PC-3 (cell line): ENCODE data around the gene PGM2L1. TPM values are rescaled to one million over a fixed set of nuclear protein-coding genes. Genes with fewer than 3 reads are reported as not detected.

ENCODE experiments used
- ATAC-seq: fragments of 200-7000 bp; cut with Tn5 transposase; 2 replicates; pipeline ENCODE4 v1.9.1; 2020; ENCODE audit warnings: mild to moderate bottlenecking, moderate library complexity
- BruUV-seq: library from RNA; stranded (reverse); fragments of 400-500 nt; replicated peaks from 2 replicates; lab custom pipeline; 2021; lab: Mats Ljungman, UMichigan
- CTCF ChIA-PET: fragments of 300-600 bp; sonication (Branson Sonifier 250); formaldehyde crosslinking; loops from one replicate; lab custom pipeline; 2022; ENCODE audit warnings: antibody characterized with exemption; lab: Charles Lee
- POLR2A ChIA-PET: fragments of 300-600 bp; sonication (Branson Sonifier 250); formaldehyde crosslinking; loops from one replicate; lab custom pipeline; 2022; ENCODE audit warnings: antibody characterized with exemption; ENCODE audit not compliant: unreplicated experiment; lab: Charles Lee
- DNase-seq: peaks from one replicate; pipeline ENCODE4 v3.0.0-alpha.2; 2015
- H2AFZ ChIP-seq: fragments of 300-600 bp; sonication (generic); 2 replicates; pipeline ENCODE4 v1.6.0; 2016; ENCODE audit warnings: antibody characterized with exemption, low read length
- H3F3A ChIP-seq: fragments of 300-600 bp; sonication (generic); one replicate; pipeline ENCODE4 v1.6.0; 2017; ENCODE audit warnings: antibody characterized with exemption, low read length, control low read depth, mild to moderate bottlenecking; ENCODE audit not compliant: unreplicated experiment
- H3K27ac ChIP-seq: fragments of 300-600 bp; sonication (generic); 2 replicates; pipeline ENCODE4 v1.5.1; 2016; ENCODE audit warnings: mild to moderate bottlenecking, low read length
- H3K27me3 ChIP-seq: fragments of 300-600 bp; sonication (generic); 2 replicates; pipeline ENCODE4 v1.6.1; 2016; ENCODE audit warnings: low read length, mixed read lengths
- H3K36me3 ChIP-seq: fragments of 300-600 bp; sonication (generic); 2 replicates; pipeline ENCODE4 v1.6.1; 2016; ENCODE audit warnings: low read depth, mixed run types, low read length, mixed read lengths
- H3K4me1 ChIP-seq: fragments of 300-600 bp; sonication (generic); 2 replicates; pipeline ENCODE4 v1.5.1; 2016; ENCODE audit warnings: low read length; ENCODE audit not compliant: insufficient read depth
- H3K4me2 ChIP-seq: fragments of 300-600 bp; sonication (generic); 2 replicates; pipeline ENCODE4 v1.6.0; 2016; ENCODE audit warnings: low read length
- H3K4me3 ChIP-seq: fragments of 300-600 bp; sonication (generic); 2 replicates; pipeline ENCODE4 v1.5.1; 2016; ENCODE audit warnings: mild to moderate bottlenecking, low read length, mixed read lengths
- H3K79me2 ChIP-seq: fragments of 300-600 bp; sonication (generic); 2 replicates; pipeline ENCODE4 v1.6.1; 2017; ENCODE audit warnings: low read length, mixed read lengths
- H3K9ac ChIP-seq: fragments of 300-600 bp; sonication (generic); 2 replicates; pipeline ENCODE4 v1.6.0; 2016; ENCODE audit warnings: mild to moderate bottlenecking, low read length
- H3K9me2 ChIP-seq: fragments of 300-600 bp; sonication (generic); replicated peaks from 2 replicates; pipeline ENCODE4 v1.6.1; 2016; ENCODE audit warnings: mixed run types, low read length, mixed read lengths
- H3K9me3 ChIP-seq: fragments of 300-600 bp; sonication (generic); 2 replicates; pipeline ENCODE4 v1.6.1; 2016; ENCODE audit warnings: low read length, mixed read lengths
- H4K20me1 ChIP-seq: fragments of 300-600 bp; sonication (generic); 2 replicates; pipeline ENCODE4 v1.6.1; 2016; ENCODE audit warnings: low read length, mixed read lengths
- EZH2 ChIP-seq: fragments of 300-600 bp; sonication (generic); IDR thresholded peaks from one replicate; pipeline ENCODE4 v1.6.1; 2017; ENCODE audit warnings: antibody characterized with exemption, mild to moderate bottlenecking, low read length; ENCODE audit not compliant: unreplicated experiment
- EZH2phosphoT487 ChIP-seq: fragments of 300-600 bp; sonication (generic); IDR thresholded peaks from 2 replicates; pipeline ENCODE4 v1.6.1; 2018; ENCODE audit warnings: mild to moderate bottlenecking, antibody characterized with exemption, low read length, borderline replicate concordance
- intact Hi-C: fragments of 100-400 bp; cut with micrococcal nuclease; formaldehyde crosslinking; loops from 2 replicates; pipeline ENCODE4 v1.9.0; 2023
- total RNA-seq: library from RNA; depleted of rRNA; stranded (reverse); fragments of >200 nt; gene quantifications from 2 replicates; pipeline ENCODE4 v1.2.3, GENCODE V29; 2014
- TF ChIP-seq, protein P1 (sequence below): fragments of 300-600 bp; sonication (generic); conservative IDR thresholded peaks from 2 replicates; pipeline ENCODE4 v1.5.1; 2017; ENCODE audit warnings: antibody characterized with exemption, low read depth, mild to moderate bottlenecking, low read length

The PGM2L1 gene
- total RNA-seq, 1 experiment from 2014 or later, result 1.9 TPM

DNA sequence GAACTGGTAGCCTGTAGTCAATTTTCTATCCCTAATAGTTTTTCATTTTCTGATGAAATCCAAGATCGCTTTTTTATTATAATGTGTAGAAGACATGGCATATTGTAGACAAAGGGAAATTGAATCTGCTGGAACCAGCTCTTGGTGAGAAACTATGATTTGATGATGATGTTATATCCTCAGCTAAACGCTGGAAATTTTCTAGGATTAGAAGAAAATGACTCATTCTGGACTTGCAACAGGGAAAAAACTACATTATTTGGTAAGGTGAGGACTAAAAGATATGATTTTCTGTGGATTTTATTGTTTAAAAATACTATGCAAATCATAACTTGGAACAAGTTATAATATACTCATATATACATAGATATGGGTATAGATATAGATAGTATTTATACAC is 14.1 kb upstream of the PGM2L1 start:
- no TSS peak for BruUV-seq
- H3K4me3 ChIP-seq, result no peak overlapping the region
- H3K9me3 ChIP-seq, result no peaks in the 10 kb centered on the region
- H3K4me2 ChIP-seq, result no peak overlapping the region
- no peaks in the 10 kb centered on the region for H3K79me2 ChIP-seq
- TF ChIP-seq EZH2 (no peak), EZH2phosphoT487 (no peak)
- TF ChIP-seq, protein P1, sequence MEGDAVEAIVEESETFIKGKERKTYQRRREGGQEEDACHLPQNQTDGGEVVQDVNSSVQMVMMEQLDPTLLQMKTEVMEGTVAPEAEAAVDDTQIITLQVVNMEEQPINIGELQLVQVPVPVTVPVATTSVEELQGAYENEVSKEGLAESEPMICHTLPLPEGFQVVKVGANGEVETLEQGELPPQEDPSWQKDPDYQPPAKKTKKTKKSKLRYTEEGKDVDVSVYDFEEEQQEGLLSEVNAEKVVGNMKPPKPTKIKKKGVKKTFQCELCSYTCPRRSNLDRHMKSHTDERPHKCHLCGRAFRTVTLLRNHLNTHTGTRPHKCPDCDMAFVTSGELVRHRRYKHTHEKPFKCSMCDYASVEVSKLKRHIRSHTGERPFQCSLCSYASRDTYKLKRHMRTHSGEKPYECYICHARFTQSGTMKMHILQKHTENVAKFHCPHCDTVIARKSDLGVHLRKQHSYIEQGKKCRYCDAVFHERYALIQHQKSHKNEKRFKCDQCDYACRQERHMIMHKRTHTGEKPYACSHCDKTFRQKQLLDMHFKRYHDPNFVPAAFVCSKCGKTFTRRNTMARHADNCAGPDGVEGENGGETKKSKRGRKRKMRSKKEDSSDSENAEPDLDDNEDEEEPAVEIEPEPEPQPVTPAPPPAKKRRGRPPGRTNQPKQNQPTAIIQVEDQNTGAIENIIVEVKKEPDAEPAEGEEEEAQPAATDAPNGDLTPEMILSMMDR, result no peak
- no peaks in the 10 kb centered on the region for H3K9me2 ChIP-seq
- H2AFZ ChIP-seq, result no peak overlapping the region
- H3K4me1 ChIP-seq, result peaks cover 15% of the 10 kb centered on the region
- no peak overlapping the region for H3K27ac ChIP-seq
- DNase-seq (no peak), ATAC-seq (no peak)
- no peaks in the 10 kb centered on the region for H3F3A ChIP-seq
- intact Hi-C loops, result no loop called here
- ChIA-PET POLR2A (no interaction called here), CTCF (no interaction called here)
- H4K20me1 ChIP-seq, result no peaks in the 10 kb centered on the region
- no peaks in the 10 kb centered on the region for H3K36me3 ChIP-seq
- no peak overlapping the region for H3K9ac ChIP-seq
- no peaks in the 10 kb centered on the region for H3K27me3 ChIP-seq

DNA sequence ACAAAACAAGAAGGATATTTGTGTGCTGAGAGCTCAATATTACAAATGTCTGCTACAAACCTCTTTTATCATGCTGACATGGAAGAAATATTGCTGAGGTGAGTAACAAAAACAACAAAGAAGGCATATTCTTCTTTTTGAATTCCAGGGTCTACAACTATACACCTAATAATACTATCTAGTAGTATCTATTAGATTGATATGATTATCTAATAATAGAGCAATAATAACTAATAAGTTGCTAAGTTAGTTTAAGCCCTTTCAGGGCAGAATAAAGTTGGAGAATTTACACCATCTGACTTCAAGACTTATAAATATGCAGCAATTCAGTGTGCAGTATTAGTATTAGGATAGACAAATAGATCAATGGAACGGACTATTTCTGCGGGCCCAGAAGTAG is 11.4 kb upstream of the PGM2L1 start:
- H3K27ac ChIP-seq, result no peak overlapping the region
- no peaks in the 10 kb centered on the region for H3K9me2 ChIP-seq
- H3K27me3 ChIP-seq, result no peaks in the 10 kb centered on the region
- no peaks in the 10 kb centered on the region for H3K36me3 ChIP-seq
- H3F3A ChIP-seq, result no peaks in the 10 kb centered on the region
- intact Hi-C loops, result no loop called here
- DNase-seq (no peak), ATAC-seq (no peak)
- no peak overlapping the region for H3K4me2 ChIP-seq
- TF ChIP-seq EZH2phosphoT487 (no peak), EZH2 (no peak)
- TF ChIP-seq, protein P1, result no peak
- no peaks in the 10 kb centered on the region for H3K79me2 ChIP-seq
- no peak overlapping the region for H3K4me3 ChIP-seq
- BruUV-seq, result no TSS peak
- H3K9ac ChIP-seq, result no peak overlapping the region
- POLR2A ChIA-PET, result no interaction called here
- H4K20me1 ChIP-seq, result no peaks in the 10 kb centered on the region
- no peak overlapping the region for H2AFZ ChIP-seq
- CTCF ChIA-PET, result no interaction called here
- no peaks in the 10 kb centered on the region for H3K9me3 ChIP-seq
- H3K4me1 ChIP-seq, result no peaks in the 10 kb centered on the region

DNA sequence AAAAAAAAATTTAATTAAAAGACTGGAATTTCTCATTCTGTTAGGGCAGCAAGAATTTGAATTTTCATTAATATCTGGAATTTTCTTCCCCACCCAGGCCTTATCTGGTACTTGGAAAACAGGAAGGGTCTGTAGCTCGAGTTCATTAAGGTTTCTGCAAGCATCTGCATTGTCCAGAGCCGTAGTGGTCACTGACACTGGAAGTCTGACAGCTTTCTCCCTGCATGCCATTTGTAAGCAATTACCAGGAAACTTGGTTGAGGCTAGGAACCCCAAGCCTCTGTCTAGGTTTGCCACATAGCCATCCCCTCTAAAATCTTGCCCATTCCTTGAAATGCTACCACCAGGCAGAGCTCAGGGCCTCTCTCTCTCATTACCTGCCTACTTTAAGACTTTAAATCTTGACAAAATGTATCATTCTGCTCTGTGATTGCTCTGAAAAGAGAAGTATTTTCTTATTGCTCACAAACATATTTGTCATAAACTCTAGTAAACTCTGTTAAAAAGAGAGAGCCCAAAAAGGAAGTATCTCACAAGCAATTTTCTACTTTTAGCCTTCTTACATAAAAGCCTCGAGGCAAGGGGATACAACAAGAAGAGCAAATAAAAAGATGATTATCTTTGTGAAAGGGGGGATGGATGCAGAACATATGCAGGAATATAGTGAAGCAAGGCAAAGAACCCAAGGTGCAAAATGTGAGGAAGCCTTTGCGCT is 5.5 kb upstream of the PGM2L1 start:
- no peak overlapping the region for H2AFZ ChIP-seq
- H3K36me3 ChIP-seq, result no peaks in the 10 kb centered on the region
- ATAC-seq (no peak), DNase-seq (no peak)
- no peaks in the 10 kb centered on the region for H3F3A ChIP-seq
- H3K79me2 ChIP-seq, result no peaks in the 10 kb centered on the region
- no peaks in the 10 kb centered on the region for H3K27me3 ChIP-seq
- intact Hi-C loops, result no loop called here
- H3K9me3 ChIP-seq, result no peaks in the 10 kb centered on the region
- H3K9me2 ChIP-seq, result no peaks in the 10 kb centered on the region
- no peak for TF ChIP-seq EZH2
- TF ChIP-seq, protein P1, result no peak
- TF ChIP-seq EZH2phosphoT487, result no peak
- no peak overlapping the region for H3K4me2 ChIP-seq
- no TSS peak for BruUV-seq
- ChIA-PET CTCF (no interaction called here), POLR2A (no interaction called here)
- no peak overlapping the region for H3K27ac ChIP-seq
- H3K4me1 ChIP-seq, result peaks cover 7% of the 10 kb centered on the region
- no peak overlapping the region for H3K4me3 ChIP-seq
- H4K20me1 ChIP-seq, result no peaks in the 10 kb centered on the region
- H3K9ac ChIP-seq, result no peak overlapping the region
